ENCODE data around the gene LRP8. TPM values are rescaled to one million over a fixed set of nuclear protein-coding genes. Genes with fewer than 3 reads are reported as not detected.

LRP8 gene
- total RNA-seq, 1 donor from 2014 or later, result 12.8 TPM

DNA sequence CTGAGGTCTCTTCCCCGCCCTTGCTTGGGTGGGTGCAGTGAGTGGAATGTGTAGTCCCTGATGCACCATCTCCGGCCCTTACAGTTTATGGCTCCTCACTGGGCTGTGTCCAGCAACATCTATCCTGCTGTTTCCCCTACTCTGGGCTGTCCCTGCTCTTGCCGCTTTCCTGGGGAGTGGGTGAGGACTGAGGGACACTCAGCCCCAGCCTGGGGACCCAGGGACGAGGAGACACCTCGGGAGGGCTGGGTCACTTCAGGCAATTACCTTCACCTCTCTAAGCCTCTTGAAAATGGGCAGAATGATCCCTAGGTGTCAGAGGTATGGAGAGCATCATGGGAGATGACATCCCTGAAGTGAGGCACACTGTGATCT, 13.6 kb upstream of the LRP8 start:
- Mint-ChIP-seq H3K4me3 (ENCODE audit: unreplicated experiment) (no peak overlapping the region), H3K27ac (ENCODE audit: unreplicated experiment) (no peak overlapping the region), H3K27me3 (ENCODE audit: low read depth, unreplicated experiment) (peaks cover 8% of the 10 kb centered on the region), H3K4me1 (ENCODE audit: low read depth, unreplicated experiment) (peaks cover 8% of the 10 kb centered on the region), H3K9me3 (ENCODE audit: unreplicated experiment) (peaks cover 3% of the 10 kb centered on the region), H3K36me3 (ENCODE audit: low read depth, unreplicated experiment) (peaks cover 3% of the 10 kb centered on the region)
- no peak for FAIRE-seq
- no peaks in the 10 kb centered on the region for H4K20me1 ChIP-seq (ENCODE audit: insufficient read depth, low read length)
- H3K27me3 ChIP-seq (ENCODE audit: insufficient read depth, low read length), result peaks cover 10% of the 10 kb centered on the region
- no peak overlapping the region for H3K4me2 ChIP-seq (ENCODE audit: low read length)
- H3K4me1 ChIP-seq (ENCODE audit: insufficient read depth, low read length), result no peaks in the 10 kb centered on the region
- no peak for DNase-seq (ENCODE audit: low read depth)
- H3K27ac ChIP-seq (ENCODE audit: low read depth, low read length), result no peak overlapping the region
- H3K4me3 ChIP-seq (ENCODE audit: insufficient read depth, low read depth, low read length), result no peak overlapping the region
- H3K9ac ChIP-seq (ENCODE audit: low read length), result no peak overlapping the region
- TF ChIP-seq EZH2 (IDR thresholded peaks at IDR 0.05; ENCODE audit: insufficient read depth, low read length) (no peak), CTCF (IDR thresholded peaks at IDR 0.05; ENCODE audit: insufficient read depth, low read depth, low read length) (no peak)
- no peaks in the 10 kb centered on the region for H3K79me2 ChIP-seq (ENCODE audit: insufficient read depth, low read length)
- no peak overlapping the region for H2AFZ ChIP-seq (ENCODE audit: low read depth, low read length)
- no peaks in the 10 kb centered on the region for H3K36me3 ChIP-seq (ENCODE audit: insufficient read depth, low read length)
- no peaks in the 10 kb centered on the region for H3K9me3 ChIP-seq (ENCODE audit: insufficient read depth, low read depth, low read length)

GRCh38 chr1:53340660-53341520, 13.0 kb upstream of the LRP8 start:
- Histone ChIP-seq H3K4me1 (ENCODE audit: insufficient read depth, low read length) (no peaks in the 10 kb centered on the region), H3K36me3 (ENCODE audit: insufficient read depth, low read length) (no peaks in the 10 kb centered on the region), H3K27ac (ENCODE audit: low read depth, low read length) (no peak overlapping the region), H3K4me2 (ENCODE audit: low read length) (no peak overlapping the region), H3K27me3 (ENCODE audit: insufficient read depth, low read length) (peaks cover 15% of the 10 kb centered on the region), H2AFZ (ENCODE audit: low read depth, low read length) (no peak overlapping the region), H3K79me2 (ENCODE audit: insufficient read depth, low read length) (no peaks in the 10 kb centered on the region), H3K4me3 (ENCODE audit: insufficient read depth, low read depth, low read length) (no peak overlapping the region), H3K9ac (ENCODE audit: low read length) (no peak overlapping the region), H3K9me3 (ENCODE audit: insufficient read depth, low read depth, low read length) (no peaks in the 10 kb centered on the region), H4K20me1 (ENCODE audit: insufficient read depth, low read length) (no peaks in the 10 kb centered on the region)
- Mint-ChIP-seq H3K27ac (ENCODE audit: unreplicated experiment) (no peak overlapping the region), H3K27me3 (ENCODE audit: low read depth, unreplicated experiment) (peaks cover 14% of the 10 kb centered on the region), H3K4me1 (ENCODE audit: low read depth, unreplicated experiment) (peaks cover 8% of the 10 kb centered on the region), H3K4me3 (ENCODE audit: unreplicated experiment) (no peak overlapping the region), H3K36me3 (ENCODE audit: low read depth, unreplicated experiment) (peaks cover 3% of the 10 kb centered on the region), H3K9me3 (ENCODE audit: unreplicated experiment) (peaks cover 3% of the 10 kb centered on the region)
- no peak for TF ChIP-seq EZH2 (IDR thresholded peaks at IDR 0.05; ENCODE audit: insufficient read depth, low read length)
- no peak for TF ChIP-seq CTCF (IDR thresholded peaks at IDR 0.05; ENCODE audit: insufficient read depth, low read depth, low read length)
- no peak for DNase-seq (ENCODE audit: low read depth)
- no peak for FAIRE-seq

Data from astrocyte (in vitro differentiated cells and primary cell).